ENCODE measurements around the gene CHN2. TPM values are rescaled to one million over a fixed set of nuclear protein-coding genes. Genes with fewer than 3 reads are reported as not detected.

The CHN2 gene
- polyA plus RNA-seq, 1 experiment: not detected

DNA sequence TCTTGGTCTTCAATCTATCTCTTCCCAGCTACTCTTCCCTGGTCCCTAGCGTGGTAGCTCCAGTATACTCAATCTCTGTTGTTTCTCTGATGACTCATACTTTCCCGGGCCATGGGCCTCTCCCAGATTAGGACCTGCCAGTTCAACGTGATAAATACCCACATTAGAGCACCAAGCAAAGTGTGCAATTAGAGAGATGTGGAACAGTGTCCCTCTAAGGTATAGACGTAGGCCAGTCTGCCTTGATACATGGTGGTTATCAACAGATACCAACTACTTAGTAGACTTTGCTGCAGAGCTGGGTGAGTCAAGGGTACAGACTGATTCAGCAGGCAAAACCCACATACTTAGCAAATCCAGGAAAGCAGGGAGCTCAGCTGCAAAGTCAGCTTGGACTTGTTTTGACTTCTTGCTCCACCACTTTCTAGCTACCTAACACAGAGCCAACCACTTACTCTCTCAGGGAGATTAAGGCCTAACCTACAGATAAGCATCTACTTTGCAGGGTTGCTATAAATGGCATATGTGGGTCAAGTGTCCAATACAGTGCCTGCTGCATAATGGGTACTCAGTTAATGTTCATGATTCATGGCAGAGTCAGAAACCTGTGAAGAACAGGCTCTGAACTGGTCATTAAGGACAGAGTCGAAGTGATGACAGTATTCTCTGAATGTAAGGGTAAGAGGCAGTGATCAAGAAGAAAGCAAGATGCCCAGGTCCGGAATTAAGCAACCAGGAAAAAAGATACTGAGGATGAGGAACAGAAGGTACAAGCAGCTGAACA is 176.1 kb downstream of the CHN2 start:
- H3K4me3 ChIP-seq (ENCODE audit: low read depth, low read length): no peak overlapping the region
- POLR2A ChIA-PET: no interaction called here
- no peak for DNase-seq (ENCODE audit: low read depth, low spot score)

DNA sequence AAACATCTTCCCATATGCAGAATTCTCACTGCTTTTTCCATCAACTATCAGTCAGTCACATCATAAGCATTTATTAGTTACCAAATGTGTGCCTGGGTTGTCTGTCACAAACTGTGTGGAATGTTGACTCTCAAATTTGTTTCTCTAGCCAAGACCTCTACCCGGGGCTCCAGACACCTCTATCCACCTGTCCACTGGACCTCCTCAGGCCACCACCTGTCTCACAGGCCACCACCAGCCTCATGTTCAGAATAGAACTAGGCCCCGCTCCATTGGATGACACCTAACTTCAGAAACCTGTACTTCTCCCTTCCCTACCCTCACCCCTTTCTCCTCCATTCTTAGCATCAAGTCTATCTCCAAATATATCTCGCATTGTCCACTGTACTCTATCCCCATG is 176.9 kb downstream of the CHN2 start:
- Histone ChIP-seq H3K4me3 (ENCODE audit: low read depth, low read length) (no peak overlapping the region), H3K27ac (ENCODE audit: low read depth, low read length) (no peak overlapping the region), H3K9me3 (ENCODE audit: control insufficient read depth, insufficient read depth, low read length) (no peaks in the 10 kb centered on the region), H3K27me3 (ENCODE audit: control insufficient read depth, insufficient read depth, low read length) (no peaks in the 10 kb centered on the region)
- ChIA-PET CTCF (no interaction called here), POLR2A (no interaction called here)
- DNase-seq (ENCODE audit: low read depth, low spot score): no peak
- TF ChIP-seq, protein P1, sequence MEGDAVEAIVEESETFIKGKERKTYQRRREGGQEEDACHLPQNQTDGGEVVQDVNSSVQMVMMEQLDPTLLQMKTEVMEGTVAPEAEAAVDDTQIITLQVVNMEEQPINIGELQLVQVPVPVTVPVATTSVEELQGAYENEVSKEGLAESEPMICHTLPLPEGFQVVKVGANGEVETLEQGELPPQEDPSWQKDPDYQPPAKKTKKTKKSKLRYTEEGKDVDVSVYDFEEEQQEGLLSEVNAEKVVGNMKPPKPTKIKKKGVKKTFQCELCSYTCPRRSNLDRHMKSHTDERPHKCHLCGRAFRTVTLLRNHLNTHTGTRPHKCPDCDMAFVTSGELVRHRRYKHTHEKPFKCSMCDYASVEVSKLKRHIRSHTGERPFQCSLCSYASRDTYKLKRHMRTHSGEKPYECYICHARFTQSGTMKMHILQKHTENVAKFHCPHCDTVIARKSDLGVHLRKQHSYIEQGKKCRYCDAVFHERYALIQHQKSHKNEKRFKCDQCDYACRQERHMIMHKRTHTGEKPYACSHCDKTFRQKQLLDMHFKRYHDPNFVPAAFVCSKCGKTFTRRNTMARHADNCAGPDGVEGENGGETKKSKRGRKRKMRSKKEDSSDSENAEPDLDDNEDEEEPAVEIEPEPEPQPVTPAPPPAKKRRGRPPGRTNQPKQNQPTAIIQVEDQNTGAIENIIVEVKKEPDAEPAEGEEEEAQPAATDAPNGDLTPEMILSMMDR (IDR thresholded peaks at IDR 0.05; ENCODE audit: low read depth, low read length): no peak

More for the DNA sequence above, 176.1 kb downstream of the CHN2 start:
- CTCF ChIA-PET: no interaction called here
- TF ChIP-seq, protein P1 (IDR thresholded peaks at IDR 0.05; ENCODE audit: low read depth, low read length): no peak
- no peaks in the 10 kb centered on the region for H3K9me3 ChIP-seq (ENCODE audit: control insufficient read depth, insufficient read depth, low read length)
- no peaks in the 10 kb centered on the region for H3K27me3 ChIP-seq (ENCODE audit: control insufficient read depth, insufficient read depth, low read length)
- no peak overlapping the region for H3K27ac ChIP-seq (ENCODE audit: low read depth, low read length)

DNA sequence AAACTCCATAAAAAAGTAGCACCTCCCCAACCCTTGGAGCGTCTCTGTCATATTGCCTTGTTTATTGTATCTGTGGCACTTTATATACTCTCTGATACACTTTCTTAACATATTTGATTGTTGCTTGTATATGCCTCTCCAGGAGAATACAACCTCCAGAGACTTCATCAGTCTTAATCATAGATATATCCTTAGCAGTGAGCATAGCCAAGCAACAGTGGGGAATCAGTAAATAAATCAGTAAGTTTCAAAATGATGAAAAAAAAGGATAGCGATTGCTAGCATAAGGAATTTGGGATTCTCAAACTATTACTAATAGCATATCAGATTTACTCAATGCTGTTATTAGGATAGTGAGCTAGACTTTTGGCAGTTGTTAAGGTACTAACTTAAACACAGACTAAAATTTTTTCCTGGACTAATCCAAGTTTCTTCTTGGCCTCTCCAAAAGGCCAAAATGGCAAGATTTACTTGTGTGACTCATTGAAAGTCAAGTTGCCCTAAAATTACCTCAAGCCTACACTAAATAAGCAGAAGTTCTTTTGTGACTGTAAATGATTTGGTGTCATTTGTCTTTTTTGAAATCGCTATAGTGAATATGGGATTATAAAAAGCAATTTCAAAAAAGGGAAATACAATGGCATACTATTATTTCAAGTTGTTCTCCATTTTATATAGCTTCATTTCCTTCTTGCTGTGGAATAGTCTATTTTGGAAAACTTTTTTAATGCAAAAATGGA is 177.9 kb downstream of the CHN2 start:
- Histone ChIP-seq H3K9me3 (ENCODE audit: control insufficient read depth, insufficient read depth, low read length) (no peaks in the 10 kb centered on the region), H3K27ac (ENCODE audit: low read depth, low read length) (no peak overlapping the region), H3K4me3 (ENCODE audit: low read depth, low read length) (no peak overlapping the region), H3K27me3 (ENCODE audit: control insufficient read depth, insufficient read depth, low read length) (no peaks in the 10 kb centered on the region)
- ChIA-PET CTCF (interaction anchor here (1.1 kb wide), 1 partner anchor 36 kb away, joined by 3 read pairs; no protein-coding TSS in a partner anchor), POLR2A (no interaction called here)
- no peak for DNase-seq (ENCODE audit: low read depth, low spot score)
- TF ChIP-seq, protein P1 (IDR thresholded peaks at IDR 0.05; ENCODE audit: low read depth, low read length): no peak

DNA sequence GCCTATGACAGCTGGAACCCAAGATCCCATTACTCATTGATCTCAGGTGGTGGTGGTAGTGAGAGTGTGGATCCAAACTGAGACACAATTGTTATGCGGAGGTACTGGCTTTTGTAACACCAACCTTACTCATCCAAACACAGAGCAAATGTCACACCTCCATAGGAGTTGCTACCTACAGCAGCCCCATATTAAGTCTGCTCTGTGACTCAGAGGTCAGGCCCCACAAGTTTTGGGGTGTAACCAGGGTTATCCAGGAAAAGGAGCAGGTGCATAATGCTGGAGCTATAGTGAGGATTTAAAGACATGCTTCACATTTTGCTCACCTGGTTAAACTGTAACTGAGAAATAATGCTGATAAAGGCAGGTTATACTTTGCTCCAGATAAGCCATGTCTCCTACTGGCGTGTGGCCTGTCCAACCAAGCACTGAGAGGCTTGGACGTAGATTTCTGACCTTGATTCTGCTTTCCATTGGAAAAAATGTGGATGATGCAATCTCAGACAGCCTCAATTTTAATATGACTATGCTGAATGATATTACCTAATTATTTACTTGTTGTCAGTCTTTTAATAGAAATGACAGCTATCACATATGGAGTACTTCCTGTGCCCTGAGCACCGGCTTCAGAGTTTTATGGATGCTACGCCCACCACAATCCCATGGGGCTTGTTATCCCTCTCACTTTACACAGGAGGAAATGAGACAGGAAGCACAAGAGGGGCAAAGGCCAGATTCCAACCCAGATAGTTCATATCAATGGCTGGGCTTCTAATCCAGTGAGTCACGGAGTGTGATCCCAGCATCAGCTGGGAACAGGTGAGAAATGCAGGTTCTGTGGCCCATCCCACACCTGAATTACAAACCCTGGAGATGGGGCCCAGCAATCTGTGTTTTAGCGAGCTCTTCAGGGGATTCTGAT is 181.3 kb downstream of the CHN2 start:
- POLR2A ChIA-PET: no interaction called here
- H3K27me3 ChIP-seq (ENCODE audit: control insufficient read depth, insufficient read depth, low read length): no peaks in the 10 kb centered on the region
- no peak overlapping the region for H3K27ac ChIP-seq (ENCODE audit: low read depth, low read length)
- no peak overlapping the region for H3K4me3 ChIP-seq (ENCODE audit: low read depth, low read length)
- DNase-seq (ENCODE audit: low read depth, low spot score): no peak
- TF ChIP-seq, protein P1 (IDR thresholded peaks at IDR 0.05; ENCODE audit: low read depth, low read length): no peak
- CTCF ChIA-PET: no interaction called here
- no peaks in the 10 kb centered on the region for H3K9me3 ChIP-seq (ENCODE audit: control insufficient read depth, insufficient read depth, low read length)

Measured in AG04450 (cell line).